Measurements from ENCODE around the gene MAGEB5.
"Not testable (repeated sequence)": the region's sequence is repeated elsewhere in the genome, so short reads cannot be mapped to it uniquely, and the experiment has no call there.

MAGEB5 gene, protein sequence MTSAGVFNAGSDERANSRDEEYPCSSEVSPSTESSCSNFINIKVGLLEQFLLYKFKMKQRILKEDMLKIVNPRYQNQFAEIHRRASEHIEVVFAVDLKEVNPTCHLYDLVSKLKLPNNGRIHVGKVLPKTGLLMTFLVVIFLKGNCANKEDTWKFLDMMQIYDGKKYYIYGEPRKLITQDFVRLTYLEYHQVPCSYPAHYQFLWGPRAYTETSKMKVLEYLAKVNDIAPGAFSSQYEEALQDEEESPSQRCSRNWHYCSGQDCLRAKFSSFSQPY

GRCh38 chrX:26215869-26216268, at the start of gene MAGEB5:
MAGEB5 (plus strand) TSS chrX:26216169; CDS start chrX:26217302, 1,133 bp downstream.
- DNase-seq (ENCODE audit: low read depth in 2 of 2) = no peak

GRCh38 chrX:26192204-26192603, 23.8 kb upstream of the MAGEB5 start, which contains the start of gene MAGEB6:
MAGEB6 (plus strand) TSS chrX:26192440; CDS start chrX:26193847, 1,407 bp downstream.
- DNase-seq (ENCODE audit: low read depth in 2 of 2) = no peak

- DNase-seq (ENCODE audit: low read depth in 2 of 2) = no peak
Observed at GRCh38 chrX:26203561-26203960, 12.4 kb upstream of the MAGEB5 start.

- DNase-seq (ENCODE audit: low read depth in 2 of 2) = not testable (repeated sequence)
Observed at GRCh38 chrX:26204717-26205116, 11.3 kb upstream of the MAGEB5 start.

GRCh38 chrX:26208012-26208411, 8.0 kb upstream of the MAGEB5 start:
- DNase-seq (ENCODE audit: low read depth in 2 of 2) = no peak

DNA sequence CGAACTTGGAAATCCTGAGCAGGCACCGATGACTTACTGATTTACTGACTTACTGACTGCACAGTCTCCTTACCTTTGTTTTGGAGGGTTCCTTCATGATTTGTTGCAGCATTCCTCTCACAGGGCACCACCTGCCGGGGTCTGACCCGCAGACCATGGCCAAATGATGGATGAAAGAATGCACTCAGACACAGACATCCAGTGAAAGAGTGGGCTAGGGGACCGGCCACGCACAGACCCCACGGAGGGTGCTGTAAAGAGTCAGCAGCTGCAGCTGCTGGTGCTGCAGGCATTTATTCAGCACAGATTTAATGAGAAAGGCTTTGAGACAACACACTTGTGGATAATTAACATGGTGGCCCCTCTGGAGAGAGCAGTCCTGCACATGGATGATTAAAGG, 3.4 kb downstream of the MAGEB5 start:
- no peak for DNase-seq (ENCODE audit: low read depth in 2 of 2)

- no peak for DNase-seq (ENCODE audit: low read depth in 2 of 2)
Observed at GRCh38 chrX:26234177-26234576, 18.2 kb downstream of the MAGEB5 start.

- DNase-seq (ENCODE audit: low read depth in 2 of 2) = no peak
Observed at GRCh38 chrX:26253526-26253925, 37.6 kb downstream of the MAGEB5 start.

DNA sequence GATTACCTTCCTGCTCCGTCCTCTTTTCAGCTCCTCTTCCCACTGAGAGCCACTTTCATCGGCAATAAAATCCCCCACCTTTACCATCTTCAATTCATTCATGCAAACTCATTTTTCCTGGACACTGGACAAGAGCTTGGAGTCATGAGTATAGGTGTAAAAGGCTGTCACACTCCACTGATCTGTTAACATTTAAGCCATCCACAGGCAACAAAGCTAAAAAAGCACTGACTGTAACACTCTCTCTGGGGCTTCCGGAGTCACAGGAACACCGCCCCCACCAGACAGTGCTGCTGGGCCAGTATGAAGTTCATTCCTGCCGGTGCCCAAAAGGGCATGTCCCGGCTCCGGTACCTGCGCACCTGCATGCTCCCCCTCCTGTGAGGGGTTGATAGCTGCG, 38.5 kb downstream of the MAGEB5 start:
- DNase-seq (ENCODE audit: low read depth in 2 of 2) = no peak

- DNase-seq (ENCODE audit: low read depth in 2 of 2) = no peak
Observed at GRCh38 chrX:26262121-26262523, 46.2 kb downstream of the MAGEB5 start.
